OCI-LY7 (cell line): Measurements from ENCODE around the gene HSPBP1. TPM values are rescaled to one million over a fixed set of nuclear protein-coding genes. Genes with fewer than 3 reads are reported as not detected.

ENCODE experiments used
- BruUV-seq: library from RNA; stranded (reverse); fragments of 400-500 nt; replicated peaks from 2 replicates; lab custom pipeline; 2021; lab: Mats Ljungman, UMichigan
- CTCF ChIA-PET: fragments of 300-600 bp; sonication (Branson Sonifier 250); formaldehyde crosslinking; loops from one replicate; lab custom pipeline; 2022; ENCODE audit warnings: antibody characterized with exemption; ENCODE audit not compliant: unreplicated experiment; lab: Charles Lee
- POLR2A ChIA-PET: fragments of 300-600 bp; sonication (Branson Sonifier 250); formaldehyde crosslinking; loops from one replicate; lab custom pipeline; 2022; ENCODE audit warnings: antibody characterized with exemption; lab: Charles Lee
- DNase-seq: peaks from one replicate; pipeline ENCODE4 v3.0.0-alpha.2; 2015; ENCODE audit warnings: low spot score
- H2AFZ ChIP-seq: fragments of 200-600 bp; sonication (generic), shearing (Covaris generic); 2 replicates; pipeline ENCODE4 v1.6.1; 2014; ENCODE audit warnings: mild to moderate bottlenecking, antibody characterized with exemption, low read length, moderate library complexity
- H3K27ac ChIP-seq: fragments of 200-600 bp; sonication (generic); 2 replicates; pipeline ENCODE4 v1.5.1; 2014; ENCODE audit warnings: mixed run types, low read depth, mild to moderate bottlenecking, moderate library complexity, low read length, inconsistent platforms; ENCODE audit not compliant: poor library complexity, severe bottlenecking
- H3K36me3 ChIP-seq: fragments of 200-600 bp; sonication (generic); 2 replicates; pipeline ENCODE4 v1.6.1; 2014; ENCODE audit warnings: mild to moderate bottlenecking, antibody characterized with exemption, low read length, moderate library complexity, mixed read lengths; ENCODE audit not compliant: insufficient read depth
- H3K4me1 ChIP-seq: fragments of 200-600 bp; sonication (generic); 2 replicates; pipeline ENCODE4 v1.5.1; 2014; ENCODE audit warnings: mild to moderate bottlenecking, low read length; ENCODE audit not compliant: insufficient read depth, poor library complexity, severe bottlenecking
- H3K4me2 ChIP-seq: fragments of 200-600 bp; sonication (generic); 2 replicates; pipeline ENCODE4 v1.6.1; 2014; ENCODE audit warnings: mild to moderate bottlenecking, low read length
- H3K4me3 ChIP-seq: fragments of 200-600 bp; sonication (generic); 2 replicates; pipeline ENCODE4 v1.5.1; 2014; ENCODE audit warnings: mild to moderate bottlenecking, low read depth, low read length; ENCODE audit not compliant: poor library complexity, severe bottlenecking
- H3K79me2 ChIP-seq: fragments of 200-600 bp; sonication (generic); 2 replicates; pipeline ENCODE4 v1.6.1; 2016; ENCODE audit warnings: low read depth, mild to moderate bottlenecking, low read length, moderate library complexity, mixed read lengths; ENCODE audit not compliant: insufficient read depth
- H3K9me2 ChIP-seq: fragments of 200-600 bp; sonication (generic); 2 replicates; pipeline ENCODE4 v1.6.1; 2016; ENCODE audit warnings: mild to moderate bottlenecking, low read length, mixed read lengths; ENCODE audit not compliant: insufficient read depth
- H3K9me3 ChIP-seq: fragments of 200-600 bp; sonication (generic); 2 replicates; pipeline ENCODE4 v1.6.1; 2014; ENCODE audit warnings: mild to moderate bottlenecking, mixed run types, low read length, mixed read lengths
- H4K20me1 ChIP-seq: fragments of 200-600 bp; sonication (generic); 2 replicates; pipeline ENCODE4 v1.6.1; 2014; ENCODE audit warnings: mild to moderate bottlenecking, antibody characterized with exemption, low read length, moderate library complexity, mixed read lengths; ENCODE audit not compliant: insufficient read depth
- CTCF ChIP-seq: fragments of 200-600 bp; sonication (generic); conservative IDR thresholded peaks from 2 replicates; pipeline ENCODE4 v1.5.1; 2014; ENCODE audit warnings: mild to moderate bottlenecking, antibody characterized with exemption, low read length, moderate library complexity, mixed read lengths
- EZH2phosphoT487 ChIP-seq: fragments of 200-600 bp; sonication (generic); IDR thresholded peaks from 2 replicates; pipeline ENCODE4 v1.6.1; 2018; ENCODE audit warnings: low read depth, borderline replicate concordance, mild to moderate bottlenecking, mixed run types, antibody characterized with exemption, low read length, moderate library complexity, mixed read lengths
- intact Hi-C: fragments of 100-400 bp; cut with micrococcal nuclease; formaldehyde crosslinking; loops from one replicate; pipeline ENCODE4 v1.10.0; 2022; ENCODE audit not compliant: unreplicated experiment
- total RNA-seq, 2 experiments: library from RNA; depleted of rRNA in 1 of 2; stranded (reverse); fragments of >200 nt in 1 of 2; shearing (Covaris generic) in 1 of 2; gene quantifications; 2 replicates each; pipeline ENCODE4 v1.2.3, GENCODE V29; 2014 to 2022

HSPBP1 gene
- total RNA-seq, 2 experiments from 2014 or later, result 38.7 to 41.3 TPM

- Histone ChIP-seq H3K79me2 (no peaks in the 10 kb centered on the region), H3K4me3 (no peak overlapping the region), H3K9me2 (no peaks in the 10 kb centered on the region), H3K36me3 (peaks cover 11% of the 10 kb centered on the region), H3K4me2 (no peak overlapping the region), H4K20me1 (no peaks in the 10 kb centered on the region), H2AFZ (no peak overlapping the region), H3K4me1 (peaks cover 35% of the 10 kb centered on the region), H3K9me3 (no peaks in the 10 kb centered on the region), H3K27ac (no peak overlapping the region)
- no peak for TF ChIP-seq EZH2phosphoT487
- no peak for TF ChIP-seq CTCF
- intact Hi-C loops, result no loop called here
- POLR2A ChIA-PET, result interaction anchor here (0.7 kb wide), 2 partner anchors 34 to 143 kb away, joined by 3 to 6 read pairs; no protein-coding TSS in a partner anchor
- BruUV-seq, result no TSS peak
- CTCF ChIA-PET, result no interaction called here
- DNase-seq, result no peak
Measured at GRCh38 chr19:55312621-55313512, 33.0 kb upstream of the HSPBP1 start.

GRCh38 chr19:55311797-55312196 is 31.9 kb upstream of the HSPBP1 start:
- BruUV-seq, result no TSS peak
- ChIA-PET CTCF (no interaction called here), POLR2A (no interaction called here)
- H3K27ac ChIP-seq, result no peak overlapping the region
- no peaks in the 10 kb centered on the region for H3K9me2 ChIP-seq
- H2AFZ ChIP-seq, result no peak overlapping the region
- DNase-seq, result no peak
- TF ChIP-seq CTCF (no peak), EZH2phosphoT487 (no peak)
- H3K4me3 ChIP-seq, result no peak overlapping the region
- H3K4me1 ChIP-seq, result peaks cover 46% of the 10 kb centered on the region
- H3K9me3 ChIP-seq, result no peaks in the 10 kb centered on the region
- intact Hi-C loops, result loop anchor here (2.0 kb wide), 1 partner anchor 27 kb away; the partner anchor contains the start of gene KMT5C
- H3K79me2 ChIP-seq, result no peaks in the 10 kb centered on the region
- peaks cover 13% of the 10 kb centered on the region for H3K36me3 ChIP-seq
- H3K4me2 ChIP-seq, result no peak overlapping the region
- no peaks in the 10 kb centered on the region for H4K20me1 ChIP-seq

- BruUV-seq, result no TSS peak
- ChIA-PET POLR2A (interaction anchor here (1.6 kb wide), 1 partner anchor 28 kb away, joined by 3 read pairs; the partner anchor contains the start of gene KMT5C), CTCF (no interaction called here)
- no peak overlapping the region for H2AFZ ChIP-seq
- no peaks in the 10 kb centered on the region for H3K9me3 ChIP-seq
- no peak overlapping the region for H3K4me3 ChIP-seq
- peaks cover 17% of the 10 kb centered on the region for H3K36me3 ChIP-seq
- no peaks in the 10 kb centered on the region for H4K20me1 ChIP-seq
- DNase-seq, result no peak
- 0 out of 2 replicates have a peak overlapping the region, but pooled peaks have one; percentile 71 for H3K4me2 ChIP-seq
- H3K9me2 ChIP-seq, result no peaks in the 10 kb centered on the region
- peaks cover 50% of the 10 kb centered on the region for H3K4me1 ChIP-seq
- H3K79me2 ChIP-seq, result no peaks in the 10 kb centered on the region
- peak overlapping the region; percentile 77 for H3K27ac ChIP-seq
- no peak for TF ChIP-seq CTCF
- TF ChIP-seq EZH2phosphoT487, result no peak
- intact Hi-C loops, result loop anchor here (2.0 kb wide), 1 partner anchor 27 kb away; the partner anchor contains the start of gene KMT5C
Measured at GRCh38 chr19:55311397-55311796, 31.5 kb upstream of the HSPBP1 start.
